Bronchus fibroblast of lung (primary cell): ENCODE measurements around the gene SCGB3A1. TPM values are rescaled to one million over a fixed set of nuclear protein-coding genes. Genes with fewer than 3 reads are reported as not detected.

ENCODE experiments used
- total RNA-seq: library from RNA; depleted of rRNA; stranded (reverse); fragments of >200 nt; gene quantifications from 2 replicates; pipeline ENCODE4 v1.2.3, GENCODE V29; 2015

SCGB3A1 gene, protein sequence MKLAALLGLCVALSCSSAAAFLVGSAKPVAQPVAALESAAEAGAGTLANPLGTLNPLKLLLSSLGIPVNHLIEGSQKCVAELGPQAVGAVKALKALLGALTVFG
- not detected in 2 replicates for total RNA-seq

DNA sequence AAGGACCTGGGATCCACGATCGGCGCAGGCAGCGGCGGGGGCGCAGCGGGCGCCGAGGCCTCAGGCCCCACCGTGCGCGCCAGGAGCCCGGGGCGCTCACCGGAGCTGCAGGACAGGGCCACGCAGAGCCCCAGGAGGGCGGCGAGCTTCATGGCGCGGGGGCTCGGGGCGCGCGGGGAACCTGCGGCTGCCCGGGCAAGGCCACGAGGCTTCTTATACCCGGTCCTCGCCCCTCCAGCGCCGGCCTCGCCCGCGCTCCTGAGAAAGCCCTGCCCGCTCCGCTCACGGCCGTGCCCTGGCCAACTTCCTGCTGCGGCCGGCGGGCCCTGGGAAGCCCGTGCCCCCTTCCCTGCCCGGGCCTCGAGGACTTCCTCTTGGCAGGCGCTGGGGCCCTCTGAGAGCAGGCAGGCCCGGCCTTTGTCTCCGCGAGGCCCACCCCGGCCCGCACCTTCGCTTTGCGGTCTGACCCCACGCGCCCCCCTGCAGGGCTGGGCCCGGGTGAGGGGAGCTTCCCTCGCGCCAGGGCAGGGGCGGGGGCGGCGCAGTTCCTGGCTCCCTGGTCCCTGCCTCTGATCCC, at the start of gene SCGB3A1:
Gene SCGB3A1, minus strand, starts transcription at position 189 of the 577 bp plus-strand sequence. Its CDS starts 37 bp downstream, at position 152.

Other genes with a start within 250 kb of the SCGB3A1 start
- gene GFPT2, start 238.2 kb downstream of the SCGB3A1 start, total RNA-seq: 57.0 and 57.5 TPM in 2 replicates
- gene CNOT6, start 97.1 kb downstream of the SCGB3A1 start, total RNA-seq: 5.9 and 6.1 TPM in 2 replicates
- gene FLT4, start 58.1 kb upstream of the SCGB3A1 start, total RNA-seq: under 0.01 and 0.45 TPM in 2 replicates
- gene OR2Y1, start 148.6 kb upstream of the SCGB3A1 start, total RNA-seq: not detected in 2 replicates
- gene MGAT1, start 211.3 kb upstream of the SCGB3A1 start, total RNA-seq: 105 and 107 TPM in 2 replicates